Testis (tissue), 2 donors: Measurements from ENCODE around the gene KANK2.

Source experiments
- CTCF ChIP-seq, 3 experiments: fragments of 450-650 bp in 2 of 3; fragments of 200-600 bp in 1 of 3; sonication (generic) in 1 of 3; IDR thresholded peaks; one replicate each; pipeline ENCODE4 v1.5.1; 2016 to 2019; ENCODE audit warnings: antibody characterized with exemption in 3 of 3, mild to moderate bottlenecking in 2 of 3, moderate library complexity in 1 of 3
- POLR2A ChIP-seq: fragments of 450-650 bp; IDR thresholded peaks from one replicate; pipeline ENCODE4 v1.6.1; 2017; ENCODE audit warnings: antibody characterized with exemption, mild to moderate bottlenecking, moderate library complexity

GRCh38 chr19:11200015-11200574 lies 2.8 kb upstream of the KANK2 start:
- no peak for TF ChIP-seq CTCF (IDR thresholded peaks at IDR 0.05)
- TF ChIP-seq POLR2A = no peak
